GM18511 (cell line): Measurements from ENCODE around the gene DMRT1.

Experiments used
- ATAC-seq: cut with Tn5 transposase; IDR thresholded peaks from one replicate; pipeline ENCODE4 v1.9.1; 2021; ENCODE audit warnings: mild to moderate bottlenecking, moderate library complexity; ENCODE audit not compliant: unreplicated experiment

DMRT1 gene

GRCh38 chr9:969310-970150, 128.0 kb downstream of the DMRT1 start:
- no peak for ATAC-seq

GRCh38 chr9:970151-970996, 128.9 kb downstream of the DMRT1 start:
- ATAC-seq = no peak

GRCh38 chr9:971901-972500, 130.5 kb downstream of the DMRT1 start:
- ATAC-seq = no peak

GRCh38 chr9:972501-973294, 131.2 kb downstream of the DMRT1 start:
- ATAC-seq = no peak

- no peak for ATAC-seq
These were observed 131.9 kb downstream of the DMRT1 start for GRCh38 chr9:973295-973834.

GRCh38 chr9:974031-974995, 132.8 kb downstream of the DMRT1 start:
- no peak for ATAC-seq

- no peak for ATAC-seq
These were observed 133.7 kb downstream of the DMRT1 start for GRCh38 chr9:974996-975739.

GRCh38 chr9:975740-976257, 134.3 kb downstream of the DMRT1 start:
- no peak for ATAC-seq

- ATAC-seq = no peak
These were observed 134.9 kb downstream of the DMRT1 start, which contains the start of gene DMRT3 for GRCh38 chr9:976258-976942. TSS of gene DMRT3 (plus strand) at chr9:976655. CDS start at chr9:977002, 347 bp downstream.

GRCh38 chr9:976943-977837, 135.7 kb downstream of the DMRT1 start:
- ATAC-seq = no peak

- no peak for ATAC-seq
These were observed 136.6 kb downstream of the DMRT1 start for GRCh38 chr9:977838-978830.

GRCh38 chr9:979983-980382, 138.5 kb downstream of the DMRT1 start:
- no peak for ATAC-seq

- ATAC-seq = no peak
These were observed 139.1 kb downstream of the DMRT1 start for GRCh38 chr9:980640-981039.

- no peak for ATAC-seq
These were observed 140.0 kb downstream of the DMRT1 start for GRCh38 chr9:981491-981898.

GRCh38 chr9:982394-983230, 141.1 kb downstream of the DMRT1 start:
- ATAC-seq = no peak
